Measurements from ENCODE around the gene ANKMY1. TPM values are rescaled to one million over a fixed set of nuclear protein-coding genes. Genes with fewer than 3 reads are reported as not detected.
"Not testable (repeated sequence)": the region's sequence is repeated elsewhere in the genome, so short reads cannot be mapped to it uniquely, and the experiment has no call there.

Gene ANKMY1
- total RNA-seq, 4 donors from 2014 or later = 9.1 to 10.9 (median 10.2) TPM

GRCh38 chr2:240524963-240525718 is 32.6 kb downstream of the ANKMY1 start:
- Histone ChIP-seq H3K9me3 (no peaks in the 10 kb centered on the region), H3K27me3 (peaks cover 0 to 17% (median 3%) of the 10 kb centered on the region in 4 donors), H3K4me3 (no peak overlapping the region), H3K36me3 (peaks cover 9 to 55% (median 38%) of the 10 kb centered on the region in 4 donors), H3K27ac (replicated peaks in 1 of 4) (no peak overlapping the region), H3K4me1 (peaks cover 3 to 5% (median 5%) of the 10 kb centered on the region in 4 donors)
- intact Hi-C loops (cut with DNase I) = no loop called here
- 91% methylated on average over 8 of the region's 8 CpGs for WGBS
- TF ChIP-seq POLR2A (IDR thresholded peaks at IDR 0.05; ENCODE audit: low read depth) = no peak
- no peak for TF ChIP-seq EP300 (IDR thresholded peaks at IDR 0.05)
- no peak for TF ChIP-seq CTCF (IDR thresholded peaks at IDR 0.05)
- TF ChIP-seq POLR2AphosphoS5 (IDR thresholded peaks at IDR 0.05) = no peak
- DNase-seq (ENCODE audit: extremely low spot score) = no peak

- TF ChIP-seq POLR2A (IDR thresholded peaks at IDR 0.05; ENCODE audit: low read depth) = no peak
- TF ChIP-seq EP300 (IDR thresholded peaks at IDR 0.05) = no peak
- TF ChIP-seq CTCF (IDR thresholded peaks at IDR 0.05) = no peak
- no peak for TF ChIP-seq POLR2AphosphoS5 (IDR thresholded peaks at IDR 0.05)
- Histone ChIP-seq H3K36me3 (peaks cover 9 to 42% (median 32%) of the 10 kb centered on the region in 4 donors), H3K27ac (replicated peaks in 1 of 4) (no peak overlapping the region), H3K4me3 (no peak overlapping the region), H3K9me3 (no peaks in the 10 kb centered on the region), H3K27me3 (peaks cover 0 to 23% (median 5%) of the 10 kb centered on the region in 4 donors), H3K4me1 (peaks cover 3 to 16% (median 15%) of the 10 kb centered on the region in 4 donors)
- DNase-seq (ENCODE audit: extremely low spot score) = no peak
- 98% methylated on average over 21 of the region's 32 CpGs for WGBS
- intact Hi-C loops (cut with DNase I) = no loop called here
These were observed 34.1 kb downstream of the ANKMY1 start for GRCh38 chr2:240523451-240524281.

GRCh38 chr2:240522406-240522805 is 35.4 kb downstream of the ANKMY1 start:
- Histone ChIP-seq H3K4me3 (no peak overlapping the region), H3K36me3 (peaks cover 9 to 39% (median 27%) of the 10 kb centered on the region in 4 donors), H3K4me1 (peaks cover 3 to 16% (median 15%) of the 10 kb centered on the region in 4 donors), H3K27ac (replicated peaks in 1 of 4) (no peak overlapping the region), H3K9me3 (no peaks in the 10 kb centered on the region), H3K27me3 (peaks cover 0 to 32% (median 5%) of the 10 kb centered on the region in 4 donors)
- intact Hi-C loops (cut with DNase I) = no loop called here
- DNase-seq (ENCODE audit: extremely low spot score) = no peak
- 96% methylated on average over 12 of the region's 12 CpGs for WGBS
- TF ChIP-seq POLR2A (IDR thresholded peaks at IDR 0.05; ENCODE audit: low read depth) (no peak), CTCF (IDR thresholded peaks at IDR 0.05) (no peak), EP300 (IDR thresholded peaks at IDR 0.05) (no peak)

GRCh38 chr2:240521885-240522284 is 35.9 kb downstream of the ANKMY1 start:
- H3K4me1 ChIP-seq = peaks cover 3 to 16% (median 15%) of the 10 kb centered on the region in 4 donors
- H3K36me3 ChIP-seq = peaks cover 9 to 39% (median 26%) of the 10 kb centered on the region in 4 donors
- intact Hi-C loops (cut with DNase I); H3K9me3 ChIP-seq; DNase-seq (ENCODE audit: extremely low spot score); H3K4me3 ChIP-seq; H3K27ac ChIP-seq (replicated peaks in 1 of 4): not testable (repeated sequence)
- WGBS = 96% methylated on average over 5 of the region's 5 CpGs
- H3K27me3 ChIP-seq = peaks cover 0 to 35% (median 5%) of the 10 kb centered on the region in 4 donors

GRCh38 chr2:240520974-240521350 is 36.8 kb downstream of the ANKMY1 start:
- no peak overlapping the region for H3K4me3 ChIP-seq

More at GRCh38 chr2:240520974-240521350, 36.8 kb downstream of the ANKMY1 start:
- WGBS = 91% methylated on average over 12 of the region's 12 CpGs
- no peak for DNase-seq (ENCODE audit: extremely low spot score)
- H3K4me1 ChIP-seq = peaks cover 3 to 16% (median 15%) of the 10 kb centered on the region in 4 donors
- H3K27me3 ChIP-seq = peaks cover 0 to 35% (median 5%) of the 10 kb centered on the region in 4 donors
- TF ChIP-seq POLR2AphosphoS5 (IDR thresholded peaks at IDR 0.05) (no peak), CTCF (IDR thresholded peaks at IDR 0.05) (no peak), POLR2A (IDR thresholded peaks at IDR 0.05; ENCODE audit: low read depth) (no peak), EP300 (IDR thresholded peaks at IDR 0.05) (no peak)
- peaks cover 9 to 34% (median 25%) of the 10 kb centered on the region in 4 donors for H3K36me3 ChIP-seq
- H3K9me3 ChIP-seq = no peaks in the 10 kb centered on the region
- intact Hi-C loops (cut with DNase I) = no loop called here
- no peak overlapping the region for H3K27ac ChIP-seq (replicated peaks in 1 of 4)
